ENCODE data around the gene ARHGAP28.

DNA sequence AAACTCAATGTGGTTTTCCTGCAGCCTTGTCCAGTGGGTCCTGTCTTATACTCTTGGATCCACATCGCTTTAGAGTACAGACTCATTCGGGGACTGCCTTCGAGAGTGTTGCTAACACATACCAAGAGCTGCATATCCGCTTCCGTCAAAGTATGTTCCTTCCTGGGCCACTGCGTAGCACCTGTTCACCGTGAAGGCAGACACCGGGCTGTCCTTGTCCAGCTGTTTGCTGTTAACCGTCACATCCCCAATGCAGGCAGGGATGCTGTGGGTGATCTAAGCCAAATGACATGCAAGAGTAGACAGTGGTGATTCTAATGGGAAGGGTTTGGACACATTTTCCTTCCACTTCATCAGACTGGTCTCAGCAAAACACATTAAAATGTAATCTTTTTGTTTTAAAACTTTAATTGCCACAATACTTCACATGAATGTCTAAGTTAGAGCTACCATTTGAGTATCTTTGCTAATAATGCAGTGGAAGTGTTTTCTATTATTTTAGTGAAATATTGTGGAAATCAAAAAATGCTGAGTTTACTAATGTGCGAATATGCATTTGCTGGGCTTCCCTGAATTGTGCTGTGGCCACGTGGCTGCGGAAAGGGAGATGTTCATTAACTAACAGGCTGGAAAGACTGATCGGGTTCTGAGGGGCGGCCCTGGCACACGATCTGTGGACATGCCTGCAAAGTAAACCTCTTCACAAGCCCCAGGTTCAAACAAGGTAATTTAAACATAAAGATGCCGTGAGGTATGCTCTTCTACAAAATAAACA, 219.0 kb downstream of the ARHGAP28 start:
- TF ChIP-seq, protein P1, sequence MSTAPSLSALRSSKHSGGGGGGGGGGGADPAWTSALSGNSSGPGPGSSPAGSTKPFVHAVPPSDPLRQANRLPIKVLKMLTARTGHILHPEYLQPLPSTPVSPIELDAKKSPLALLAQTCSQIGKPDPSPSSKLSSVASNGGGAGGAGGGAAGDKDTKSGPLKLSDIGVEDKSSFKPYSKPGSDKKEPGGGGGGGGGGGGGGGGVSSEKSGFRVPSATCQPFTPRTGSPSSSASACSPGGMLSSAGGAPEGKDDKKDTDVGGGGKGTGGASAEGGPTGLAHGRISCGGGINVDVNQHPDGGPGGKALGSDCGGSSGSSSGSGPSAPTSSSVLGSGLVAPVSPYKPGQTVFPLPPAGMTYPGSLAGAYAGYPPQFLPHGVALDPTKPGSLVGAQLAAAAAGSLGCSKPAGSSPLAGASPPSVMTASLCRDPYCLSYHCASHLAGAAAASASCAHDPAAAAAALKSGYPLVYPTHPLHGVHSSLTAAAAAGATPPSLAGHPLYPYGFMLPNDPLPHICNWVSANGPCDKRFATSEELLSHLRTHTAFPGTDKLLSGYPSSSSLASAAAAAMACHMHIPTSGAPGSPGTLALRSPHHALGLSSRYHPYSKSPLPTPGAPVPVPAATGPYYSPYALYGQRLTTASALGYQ (CRISPR knock-in tag; IDR thresholded peaks at IDR 0.05), result no peak
- TF ChIP-seq, protein P2, sequence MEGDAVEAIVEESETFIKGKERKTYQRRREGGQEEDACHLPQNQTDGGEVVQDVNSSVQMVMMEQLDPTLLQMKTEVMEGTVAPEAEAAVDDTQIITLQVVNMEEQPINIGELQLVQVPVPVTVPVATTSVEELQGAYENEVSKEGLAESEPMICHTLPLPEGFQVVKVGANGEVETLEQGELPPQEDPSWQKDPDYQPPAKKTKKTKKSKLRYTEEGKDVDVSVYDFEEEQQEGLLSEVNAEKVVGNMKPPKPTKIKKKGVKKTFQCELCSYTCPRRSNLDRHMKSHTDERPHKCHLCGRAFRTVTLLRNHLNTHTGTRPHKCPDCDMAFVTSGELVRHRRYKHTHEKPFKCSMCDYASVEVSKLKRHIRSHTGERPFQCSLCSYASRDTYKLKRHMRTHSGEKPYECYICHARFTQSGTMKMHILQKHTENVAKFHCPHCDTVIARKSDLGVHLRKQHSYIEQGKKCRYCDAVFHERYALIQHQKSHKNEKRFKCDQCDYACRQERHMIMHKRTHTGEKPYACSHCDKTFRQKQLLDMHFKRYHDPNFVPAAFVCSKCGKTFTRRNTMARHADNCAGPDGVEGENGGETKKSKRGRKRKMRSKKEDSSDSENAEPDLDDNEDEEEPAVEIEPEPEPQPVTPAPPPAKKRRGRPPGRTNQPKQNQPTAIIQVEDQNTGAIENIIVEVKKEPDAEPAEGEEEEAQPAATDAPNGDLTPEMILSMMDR (CRISPR knock-in tag; IDR thresholded peaks at IDR 0.05), result no peak
- TF ChIP-seq TAF1 (CRISPR knock-in tag; IDR thresholded peaks at IDR 0.05), result no peak
- no peak for TF ChIP-seq ZSCAN20 (CRISPR knock-in tag; IDR thresholded peaks at IDR 0.05; ENCODE audit: borderline replicate concordance)

Measured in HepG2 (cell line).